Measurements from ENCODE around the gene FRMD5. TPM values are rescaled to one million over a fixed set of nuclear protein-coding genes. Genes with fewer than 3 reads are reported as not detected.

Gene FRMD5
- total RNA-seq, 2 donors from 2014 or later, result 3.6 to 7.0 TPM

GRCh38 chr15:44130778-44131177, 64.3 kb downstream of the FRMD5 start:
- no peaks in the 10 kb centered on the region for H3K4me1 Mint-ChIP-seq
- no peak for DNase-seq
- Histone ChIP-seq H3K9me3 (ENCODE audit: control insufficient read depth, low read length) (no peaks in the 10 kb centered on the region), H3K4me1 (ENCODE audit: control insufficient read depth, insufficient read depth, low read length) (no peaks in the 10 kb centered on the region), H3K27me3 (ENCODE audit: control insufficient read depth, insufficient read depth, low read length, poor library complexity, severe bottlenecking) (no peaks in the 10 kb centered on the region), H3K36me3 (ENCODE audit: control insufficient read depth, insufficient read depth, low read length) (no peaks in the 10 kb centered on the region), H3K9ac (ENCODE audit: extremely low read depth, low read length, poor library complexity, severe bottlenecking) (no peak overlapping the region), H3K27ac (ENCODE audit: low read depth, low read length) (no peak overlapping the region), H3K4me3 (ENCODE audit: low read length) (no peak overlapping the region)
- H3K9me3 Mint-ChIP-seq, result no peaks in the 10 kb centered on the region
- H3K36me3 Mint-ChIP-seq (ENCODE audit: low read depth), result no peaks in the 10 kb centered on the region
- peak; percentile 41 for TF ChIP-seq CTCF (conservative IDR thresholded peaks at IDR 0.05)
- H3K27ac Mint-ChIP-seq, result no peak overlapping the region
- H3K4me3 Mint-ChIP-seq, result no peak overlapping the region
- no peaks in the 10 kb centered on the region for H3K27me3 Mint-ChIP-seq (ENCODE audit: insufficient read depth)

GRCh38 chr15:44129911-44130310, 65.2 kb downstream of the FRMD5 start:
- Histone ChIP-seq H3K36me3 (ENCODE audit: control insufficient read depth, insufficient read depth, low read length) (no peaks in the 10 kb centered on the region), H3K4me1 (ENCODE audit: control insufficient read depth, insufficient read depth, low read length) (no peaks in the 10 kb centered on the region), H3K27me3 (ENCODE audit: control insufficient read depth, insufficient read depth, low read length, poor library complexity, severe bottlenecking) (no peaks in the 10 kb centered on the region), H3K27ac (ENCODE audit: low read depth, low read length) (no peak overlapping the region), H3K4me3 (ENCODE audit: low read length) (no peak overlapping the region), H3K9ac (ENCODE audit: extremely low read depth, low read length, poor library complexity, severe bottlenecking) (no peak overlapping the region), H3K9me3 (ENCODE audit: control insufficient read depth, low read length) (no peaks in the 10 kb centered on the region)
- H3K4me3 Mint-ChIP-seq, result no peak overlapping the region
- no peaks in the 10 kb centered on the region for H3K9me3 Mint-ChIP-seq
- H3K36me3 Mint-ChIP-seq (ENCODE audit: low read depth), result no peaks in the 10 kb centered on the region
- no peaks in the 10 kb centered on the region for H3K27me3 Mint-ChIP-seq (ENCODE audit: insufficient read depth)
- peak; percentile 49 for DNase-seq
- no peak overlapping the region for H3K27ac Mint-ChIP-seq
- TF ChIP-seq CTCF (conservative IDR thresholded peaks at IDR 0.05), result peak; percentile 40
- WGBS, 2 experiments (ENCODE audit: insufficient coverage in 1 of 2, insufficient read length in 1 of 2), result 87 to 94% methylated on average over 4 to 5 of the region's 5 CpGs
- no peaks in the 10 kb centered on the region for H3K4me1 Mint-ChIP-seq

DNA sequence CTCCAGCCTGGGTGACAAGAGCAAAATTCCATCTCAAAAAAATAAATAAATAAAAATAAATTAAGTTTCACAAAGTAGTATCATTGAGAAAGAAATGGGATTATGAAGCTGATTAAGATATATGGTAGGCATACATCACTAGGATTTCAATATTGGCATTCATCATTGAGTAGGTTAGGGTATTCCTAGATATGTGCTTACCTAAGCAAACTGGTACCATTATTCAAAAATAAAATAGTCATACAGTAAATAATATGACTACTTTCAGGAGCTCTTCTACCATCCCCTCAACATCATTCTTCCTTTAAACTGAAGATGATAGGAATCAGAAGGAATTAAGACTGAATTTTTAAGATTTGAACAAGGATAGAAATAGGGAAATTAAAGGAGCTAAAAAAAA, 66.6 kb downstream of the FRMD5 start:
- Histone ChIP-seq H3K27me3 (ENCODE audit: control insufficient read depth, insufficient read depth, low read length, poor library complexity, severe bottlenecking) (no peaks in the 10 kb centered on the region), H3K4me3 (ENCODE audit: low read length) (no peak overlapping the region), H3K9ac (ENCODE audit: extremely low read depth, low read length, poor library complexity, severe bottlenecking) (no peak overlapping the region), H3K27ac (ENCODE audit: low read depth, low read length) (no peak overlapping the region), H3K9me3 (ENCODE audit: control insufficient read depth, low read length) (no peaks in the 10 kb centered on the region), H3K36me3 (ENCODE audit: control insufficient read depth, insufficient read depth, low read length) (no peaks in the 10 kb centered on the region), H3K4me1 (ENCODE audit: control insufficient read depth, insufficient read depth, low read length) (no peaks in the 10 kb centered on the region)
- H3K4me1 Mint-ChIP-seq, result no peaks in the 10 kb centered on the region
- no peak overlapping the region for H3K27ac Mint-ChIP-seq
- TF ChIP-seq CTCF (conservative IDR thresholded peaks at IDR 0.05), result no peak
- H3K36me3 Mint-ChIP-seq (ENCODE audit: low read depth), result no peaks in the 10 kb centered on the region
- H3K9me3 Mint-ChIP-seq, result no peaks in the 10 kb centered on the region
- no peak for DNase-seq
- H3K4me3 Mint-ChIP-seq, result no peak overlapping the region
- H3K27me3 Mint-ChIP-seq (ENCODE audit: insufficient read depth), result no peaks in the 10 kb centered on the region

Measured in endodermal cell (in vitro differentiated cells).